ENCODE results near the gene PDPN. TPM values are rescaled to one million over a fixed set of nuclear protein-coding genes. Genes with fewer than 3 reads are reported as not detected.
A peak's percentile ranks its signal among the peaks of the same experiment; 100 is the strongest.

The PDPN gene
- total and polyA plus RNA-seq, 2 donors (not counting 1 experiment from before 2014, with no cell fraction given), result 1.5 to 3.1 TPM

DNA sequence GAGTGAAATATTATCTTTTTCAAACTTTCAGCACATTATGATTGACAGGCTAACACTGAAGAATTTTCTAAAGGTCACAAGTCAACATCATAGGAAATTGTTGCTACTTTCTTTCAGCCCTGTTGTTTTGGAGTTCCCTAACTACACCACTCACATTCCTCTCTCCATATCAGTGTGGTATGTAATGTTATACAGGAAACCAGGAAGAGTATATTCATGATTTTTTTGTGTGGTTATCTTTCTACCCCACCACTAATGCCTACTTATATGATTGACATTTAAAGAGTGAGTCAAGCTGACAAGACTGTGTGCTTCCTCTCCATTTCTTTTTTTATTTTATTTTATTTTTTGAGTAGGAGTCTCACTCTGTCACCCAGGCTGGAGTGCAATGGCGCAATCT lies 68.6 kb downstream of the PDPN start:
- no peaks in the 10 kb centered on the region for H3K9me3 ChIP-seq (ENCODE audit: control insufficient read depth, insufficient read depth, low read depth, low read length)
- no peaks in the 10 kb centered on the region for H4K20me1 ChIP-seq (ENCODE audit: control insufficient read depth, extremely low read depth, insufficient read depth, low read length)
- no peak overlapping the region for H3K4me2 ChIP-seq (ENCODE audit: extremely low read depth, insufficient read depth, low read length)
- H3K27ac ChIP-seq (ENCODE audit: insufficient read depth, low read length), result no peak overlapping the region
- H3K4me1 ChIP-seq (ENCODE audit: control insufficient read depth, extremely low read depth, insufficient read depth, low read length), result no peaks in the 10 kb centered on the region
- TF ChIP-seq, protein P1, sequence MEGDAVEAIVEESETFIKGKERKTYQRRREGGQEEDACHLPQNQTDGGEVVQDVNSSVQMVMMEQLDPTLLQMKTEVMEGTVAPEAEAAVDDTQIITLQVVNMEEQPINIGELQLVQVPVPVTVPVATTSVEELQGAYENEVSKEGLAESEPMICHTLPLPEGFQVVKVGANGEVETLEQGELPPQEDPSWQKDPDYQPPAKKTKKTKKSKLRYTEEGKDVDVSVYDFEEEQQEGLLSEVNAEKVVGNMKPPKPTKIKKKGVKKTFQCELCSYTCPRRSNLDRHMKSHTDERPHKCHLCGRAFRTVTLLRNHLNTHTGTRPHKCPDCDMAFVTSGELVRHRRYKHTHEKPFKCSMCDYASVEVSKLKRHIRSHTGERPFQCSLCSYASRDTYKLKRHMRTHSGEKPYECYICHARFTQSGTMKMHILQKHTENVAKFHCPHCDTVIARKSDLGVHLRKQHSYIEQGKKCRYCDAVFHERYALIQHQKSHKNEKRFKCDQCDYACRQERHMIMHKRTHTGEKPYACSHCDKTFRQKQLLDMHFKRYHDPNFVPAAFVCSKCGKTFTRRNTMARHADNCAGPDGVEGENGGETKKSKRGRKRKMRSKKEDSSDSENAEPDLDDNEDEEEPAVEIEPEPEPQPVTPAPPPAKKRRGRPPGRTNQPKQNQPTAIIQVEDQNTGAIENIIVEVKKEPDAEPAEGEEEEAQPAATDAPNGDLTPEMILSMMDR (conservative IDR thresholded peaks at IDR 0.05 in 1 of 2, IDR thresholded peaks at IDR 0.05 in 1 of 2; ENCODE audit: low read depth in 1 of 2, low read length in 2 of 2), result no peak
- no peak for TF ChIP-seq EZH2 (IDR thresholded peaks at IDR 0.05; ENCODE audit: low read length, missing control alignments)
- no peak overlapping the region for H2AFZ ChIP-seq (ENCODE audit: low read length)
- H3K4me3 ChIP-seq (replicated peaks in 1 of 4; ENCODE audit: control extremely low read depth in 1 of 4, insufficient read depth in 1 of 4, low read depth in 3 of 4, low read length in 4 of 4), result no peak overlapping the region
- no peaks in the 10 kb centered on the region for H3K79me2 ChIP-seq (ENCODE audit: control insufficient read depth, insufficient read depth, low read length)
- H3K27me3 ChIP-seq (ENCODE audit: control insufficient read depth, insufficient read depth, low read length), result no peaks in the 10 kb centered on the region
- no peak for DNase-seq (ENCODE audit: low read depth in 2 of 2)
- H3K9ac ChIP-seq (ENCODE audit: insufficient read depth, low read length), result no peak overlapping the region
- no peaks in the 10 kb centered on the region for H3K36me3 ChIP-seq (ENCODE audit: control insufficient read depth, insufficient read depth, low read length)

DNA sequence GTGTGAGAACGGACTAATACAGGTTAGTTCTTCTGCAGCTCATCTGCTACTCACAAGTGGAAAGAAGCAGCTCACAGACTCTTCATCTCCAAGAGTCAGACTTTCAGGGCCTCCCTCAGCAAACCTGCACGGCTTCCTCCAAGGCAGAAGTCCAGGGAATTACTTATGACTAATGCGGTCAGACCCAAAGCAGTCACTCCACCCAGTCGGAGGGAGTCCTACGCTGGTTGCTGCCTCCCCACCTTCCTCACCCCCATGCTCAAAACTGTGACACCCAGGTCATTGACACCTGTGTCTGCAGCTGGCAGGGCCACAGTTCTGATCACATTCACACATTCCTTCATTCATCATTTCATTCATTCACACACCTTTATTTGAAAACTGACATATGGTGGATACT lies 77.9 kb downstream of the PDPN start:
- TF ChIP-seq, protein P1 (conservative IDR thresholded peaks at IDR 0.05 in 1 of 2, IDR thresholded peaks at IDR 0.05 in 1 of 2; ENCODE audit: low read depth in 1 of 2, low read length in 2 of 2), result no peak
- no peak for TF ChIP-seq EZH2 (IDR thresholded peaks at IDR 0.05; ENCODE audit: low read length, missing control alignments)
- H4K20me1 ChIP-seq (ENCODE audit: control insufficient read depth, extremely low read depth, insufficient read depth, low read length), result no peaks in the 10 kb centered on the region
- no peak overlapping the region for H3K9ac ChIP-seq (ENCODE audit: insufficient read depth, low read length)
- H3K36me3 ChIP-seq (ENCODE audit: control insufficient read depth, insufficient read depth, low read length), result no peaks in the 10 kb centered on the region
- no peaks in the 10 kb centered on the region for H3K4me1 ChIP-seq (ENCODE audit: control insufficient read depth, extremely low read depth, insufficient read depth, low read length)
- H3K79me2 ChIP-seq (ENCODE audit: control insufficient read depth, insufficient read depth, low read length), result no peaks in the 10 kb centered on the region
- no peak overlapping the region for H3K4me3 ChIP-seq (replicated peaks in 1 of 4; ENCODE audit: control extremely low read depth in 1 of 4, insufficient read depth in 1 of 4, low read depth in 3 of 4, low read length in 4 of 4)
- H3K27ac ChIP-seq (ENCODE audit: insufficient read depth, low read length), result no peak overlapping the region
- H2AFZ ChIP-seq (ENCODE audit: low read length), result no peak overlapping the region
- peak in 1 of 2 donors; percentile 37 for DNase-seq (ENCODE audit: low read depth in 2 of 2)
- no peak overlapping the region for H3K4me2 ChIP-seq (ENCODE audit: extremely low read depth, insufficient read depth, low read length)
- no peaks in the 10 kb centered on the region for H3K27me3 ChIP-seq (ENCODE audit: control insufficient read depth, insufficient read depth, low read length)
- H3K9me3 ChIP-seq (ENCODE audit: control insufficient read depth, insufficient read depth, low read depth, low read length), result no peaks in the 10 kb centered on the region

DNA sequence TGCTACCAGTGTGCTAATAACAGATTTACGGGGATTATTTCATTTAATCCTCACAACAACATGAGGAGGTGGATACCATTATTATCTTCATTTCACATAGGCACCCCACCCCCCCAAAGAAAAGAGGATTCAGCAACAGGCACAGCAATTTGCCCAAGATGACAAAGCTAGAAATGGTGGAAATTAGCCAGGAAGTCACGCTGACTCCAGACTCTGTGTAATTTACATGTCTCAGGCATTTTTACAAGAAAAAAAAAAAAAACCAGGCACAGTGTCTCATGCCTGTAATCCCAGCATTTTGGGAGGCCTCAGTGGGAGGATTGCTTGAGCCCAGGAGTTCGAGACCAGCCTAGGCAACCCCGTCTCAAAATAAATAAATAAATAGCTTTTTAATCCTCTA lies 78.9 kb downstream of the PDPN start:
- Histone ChIP-seq H3K9ac (ENCODE audit: insufficient read depth, low read length) (no peak overlapping the region), H3K9me3 (ENCODE audit: control insufficient read depth, insufficient read depth, low read depth, low read length) (no peaks in the 10 kb centered on the region), H3K79me2 (ENCODE audit: control insufficient read depth, insufficient read depth, low read length) (no peaks in the 10 kb centered on the region), H3K4me3 (replicated peaks in 1 of 4; ENCODE audit: control extremely low read depth in 1 of 4, insufficient read depth in 1 of 4, low read depth in 3 of 4, low read length in 4 of 4) (no peak overlapping the region), H2AFZ (ENCODE audit: low read length) (no peak overlapping the region), H3K4me2 (ENCODE audit: extremely low read depth, insufficient read depth, low read length) (no peak overlapping the region), H3K27me3 (ENCODE audit: control insufficient read depth, insufficient read depth, low read length) (no peaks in the 10 kb centered on the region), H4K20me1 (ENCODE audit: control insufficient read depth, extremely low read depth, insufficient read depth, low read length) (no peaks in the 10 kb centered on the region), H3K36me3 (ENCODE audit: control insufficient read depth, insufficient read depth, low read length) (no peaks in the 10 kb centered on the region), H3K4me1 (ENCODE audit: control insufficient read depth, extremely low read depth, insufficient read depth, low read length) (no peaks in the 10 kb centered on the region), H3K27ac (ENCODE audit: insufficient read depth, low read length) (no peak overlapping the region)
- TF ChIP-seq, protein P1 (conservative IDR thresholded peaks at IDR 0.05 in 1 of 2, IDR thresholded peaks at IDR 0.05 in 1 of 2; ENCODE audit: low read depth in 1 of 2, low read length in 2 of 2), result no peak
- TF ChIP-seq EZH2 (IDR thresholded peaks at IDR 0.05; ENCODE audit: low read length, missing control alignments), result no peak
- DNase-seq (ENCODE audit: low read depth in 2 of 2), result peak; percentile 8 to 50

All from fibroblast of lung (primary cell).